Neural crest cell (in vitro differentiated cells): ENCODE data around the gene CYP26B1. TPM values are rescaled to one million over a fixed set of nuclear protein-coding genes. Genes with fewer than 3 reads are reported as not detected.

ENCODE experiments used
- DNase-seq: peaks from one replicate; pipeline ENCODE4 v3.0.0; 2021; ENCODE audit warnings: low read depth, mixed read lengths, low spot score
- H3K27ac Mint-ChIP-seq: one replicate; pipeline ENCODE4 v1.8.0; 2021; ENCODE audit warnings: mild to moderate bottlenecking, mixed read lengths; ENCODE audit not compliant: unreplicated experiment
- H3K27me3 Mint-ChIP-seq: 2 replicates; pipeline ENCODE4 v1.8.0; 2021; ENCODE audit warnings: low read depth, mild to moderate bottlenecking, mixed read lengths
- H3K36me3 Mint-ChIP-seq: 2 replicates; pipeline ENCODE4 v1.8.0; 2021; ENCODE audit warnings: low read depth, mild to moderate bottlenecking, mixed read lengths
- H3K4me1 Mint-ChIP-seq: 2 replicates; pipeline ENCODE4 v1.8.0; 2021; ENCODE audit warnings: mixed read lengths
- H3K4me3 Mint-ChIP-seq: one replicate; pipeline ENCODE4 v1.8.0; 2021; ENCODE audit warnings: mild to moderate bottlenecking, mixed read lengths
- H3K9me3 Mint-ChIP-seq: 2 replicates; pipeline ENCODE4 v1.8.0; 2021; ENCODE audit warnings: mixed read lengths
- CTCF ChIP-seq: fragments of 200-600 bp; sonication (generic); conservative IDR thresholded peaks from 2 replicates; pipeline ENCODE4 v1.5.0; 2021; ENCODE audit warnings: antibody characterized with exemption, mild to moderate bottlenecking
- total RNA-seq: library from RNA; stranded (reverse); gene quantifications from 2 replicates; pipeline ENCODE4 v1.2.1, GENCODE V29; 2021

The CYP26B1 gene
- total RNA-seq, 1 donor from 2014 or later: 16.4 TPM

GRCh38 chr2:72146347-72147302, 1.0 kb downstream of the CYP26B1 start:
- Mint-ChIP-seq H3K4me3 (peak overlapping the region; percentile 89), H3K9me3 (no peaks in the 10 kb centered on the region), H3K27me3 (peaks cover 90% of the 10 kb centered on the region), H3K4me1 (peaks cover 57% of the 10 kb centered on the region), H3K27ac (no peak overlapping the region), H3K36me3 (no peaks in the 10 kb centered on the region)
- no peak for DNase-seq
- no peak for TF ChIP-seq CTCF

GRCh38 chr2:72145658-72146329, 1.9 kb downstream of the CYP26B1 start:
- no peak for DNase-seq
- no peak for TF ChIP-seq CTCF
- H3K4me1 Mint-ChIP-seq: peaks cover 53% of the 10 kb centered on the region
- H3K27me3 Mint-ChIP-seq: peaks cover 90% of the 10 kb centered on the region
- H3K4me3 Mint-ChIP-seq: peak overlapping the region; percentile 89
- no peaks in the 10 kb centered on the region for H3K9me3 Mint-ChIP-seq
- no peak overlapping the region for H3K27ac Mint-ChIP-seq
- H3K36me3 Mint-ChIP-seq: no peaks in the 10 kb centered on the region

- no peak for TF ChIP-seq CTCF
- H3K4me3 Mint-ChIP-seq: peak overlapping the region; percentile 89
- no peaks in the 10 kb centered on the region for H3K36me3 Mint-ChIP-seq
- DNase-seq: no peak
- H3K4me1 Mint-ChIP-seq: peaks cover 52% of the 10 kb centered on the region
- no peak overlapping the region for H3K27ac Mint-ChIP-seq
- H3K9me3 Mint-ChIP-seq: no peaks in the 10 kb centered on the region
- H3K27me3 Mint-ChIP-seq: peaks cover 90% of the 10 kb centered on the region
Observed at GRCh38 chr2:72145289-72145657, 2.4 kb downstream of the CYP26B1 start.

GRCh38 chr2:72144632-72145288, 2.9 kb downstream of the CYP26B1 start:
- H3K4me1 Mint-ChIP-seq: peaks cover 47% of the 10 kb centered on the region
- no peaks in the 10 kb centered on the region for H3K9me3 Mint-ChIP-seq
- H3K27me3 Mint-ChIP-seq: peaks cover 87% of the 10 kb centered on the region
- H3K27ac Mint-ChIP-seq: no peak overlapping the region
- no peak for TF ChIP-seq CTCF
- no peak for DNase-seq
- peak overlapping the region; percentile 89 for H3K4me3 Mint-ChIP-seq
- no peaks in the 10 kb centered on the region for H3K36me3 Mint-ChIP-seq

- H3K4me3 Mint-ChIP-seq: peak overlapping the region; percentile 83
Observed at GRCh38 chr2:72144274-72144631, 3.4 kb downstream of the CYP26B1 start.

More at GRCh38 chr2:72144274-72144631, 3.4 kb downstream of the CYP26B1 start:
- Mint-ChIP-seq H3K4me1 (peaks cover 43% of the 10 kb centered on the region), H3K9me3 (no peaks in the 10 kb centered on the region), H3K27ac (no peak overlapping the region), H3K27me3 (peaks cover 86% of the 10 kb centered on the region), H3K36me3 (no peaks in the 10 kb centered on the region)
- no peak for TF ChIP-seq CTCF
- no peak for DNase-seq
